Measurements from ENCODE around the gene TNFRSF11A. TPM values are rescaled to one million over a fixed set of nuclear protein-coding genes. Genes with fewer than 3 reads are reported as not detected.

TNFRSF11A gene
- 0.05 TPM for polyA plus RNA-seq (2013, experiment 1 of 2; ENCODE audit: insufficient read length)
- polyA plus RNA-seq (2013, experiment 2 of 2; ENCODE audit: insufficient read length) = not detected

- no peak for DNase-seq
These were observed at the start of gene TNFRSF11A for GRCh38 chr18:62324917-62325805. Gene TNFRSF11A (plus strand): TSS chr18:62325310. CDS start chr18:62325353, 43 bp downstream.

- DNase-seq = no peak
These were observed 48.1 kb upstream of the TNFRSF11A start for GRCh38 chr18:62277045-62277444.

GRCh38 chr18:62279561-62279960, 45.5 kb upstream of the TNFRSF11A start:
- no peak for DNase-seq

- no peak for DNase-seq
These were observed 45.1 kb upstream of the TNFRSF11A start for GRCh38 chr18:62280058-62280457.

GRCh38 chr18:62280786-62281185, 44.3 kb upstream of the TNFRSF11A start:
- no peak for DNase-seq

- peak; percentile 84 for DNase-seq
These were observed 43.4 kb upstream of the TNFRSF11A start for GRCh38 chr18:62281684-62282083.

- peak; percentile 68 for DNase-seq
These were observed 42.9 kb upstream of the TNFRSF11A start for GRCh38 chr18:62282188-62282629.

- DNase-seq = no peak
These were observed 40.5 kb upstream of the TNFRSF11A start for GRCh38 chr18:62284637-62285036.

GRCh38 chr18:62285281-62285680, 39.8 kb upstream of the TNFRSF11A start:
- DNase-seq = no peak

- no peak for DNase-seq
These were observed 37.1 kb upstream of the TNFRSF11A start for GRCh38 chr18:62287781-62288664.

GRCh38 chr18:62288665-62289008, 36.5 kb upstream of the TNFRSF11A start:
- DNase-seq = no peak

- no peak for DNase-seq
These were observed 36.1 kb upstream of the TNFRSF11A start for GRCh38 chr18:62289047-62289446.

GRCh38 chr18:62294073-62294472, 31.0 kb upstream of the TNFRSF11A start:
- DNase-seq = no peak

GRCh38 chr18:62300359-62300963, 24.6 kb upstream of the TNFRSF11A start:
- DNase-seq = no peak

- DNase-seq = no peak
These were observed 23.8 kb upstream of the TNFRSF11A start for GRCh38 chr18:62301322-62301721.

- no peak for DNase-seq
These were observed 12.3 kb upstream of the TNFRSF11A start for GRCh38 chr18:62312851-62313250.

GRCh38 chr18:62318228-62319180, 6.6 kb upstream of the TNFRSF11A start:
- no peak for DNase-seq

GRCh38 chr18:62321201-62321600, 3.9 kb upstream of the TNFRSF11A start:
- no peak for DNase-seq

GRCh38 chr18:62323483-62324180, 1.5 kb upstream of the TNFRSF11A start:
- DNase-seq = no peak

- no peak for DNase-seq
These were observed 805 bp upstream of the TNFRSF11A start for GRCh38 chr18:62324181-62324828.
